DOHH2 (cell line): ENCODE data around the gene PCLO.

Experiments used
- H3F3A ChIP-seq: fragments of 200-600 bp; sonication (generic), shearing (Covaris generic); 2 replicates; pipeline ENCODE4 v1.6.0; 2016; ENCODE audit warnings: antibody characterized with exemption, mild to moderate bottlenecking; ENCODE audit not compliant: control insufficient read depth, insufficient read depth
- H3K27ac ChIP-seq: fragments of 200-600 bp; sonication (generic); 2 replicates; pipeline ENCODE4 v1.5.1; 2014; ENCODE audit warnings: low read depth, mild to moderate bottlenecking, low read length, moderate library complexity
- H3K27me3 ChIP-seq: fragments of 200-600 bp; sonication (generic); 2 replicates; pipeline ENCODE4 v1.6.1; 2014; ENCODE audit warnings: mild to moderate bottlenecking, low read length, mixed read lengths; ENCODE audit not compliant: control insufficient read depth
- H3K36me3 ChIP-seq: fragments of 200-600 bp; sonication (generic); 2 replicates; pipeline ENCODE4 v1.6.1; 2014; ENCODE audit warnings: mild to moderate bottlenecking, low read length, moderate library complexity, mixed read lengths; ENCODE audit not compliant: control insufficient read depth
- H3K4me1 ChIP-seq: fragments of 200-600 bp; sonication (generic); 2 replicates; pipeline ENCODE4 v1.6.1; 2014; ENCODE audit warnings: mild to moderate bottlenecking, low read length, mixed read lengths; ENCODE audit not compliant: control insufficient read depth
- H3K4me2 ChIP-seq: fragments of 200-600 bp; sonication (generic); 2 replicates; pipeline ENCODE4 v1.6.0; 2014; ENCODE audit warnings: mild to moderate bottlenecking, low read length, moderate library complexity
- H3K4me3 ChIP-seq: fragments of 200-600 bp; sonication (generic); 2 replicates; pipeline ENCODE4 v1.5.1; 2014; ENCODE audit warnings: mild to moderate bottlenecking, low read length, mixed read lengths
- H3K79me2 ChIP-seq: fragments of 200-600 bp; sonication (generic); 2 replicates; pipeline ENCODE4 v1.6.1; 2014; ENCODE audit warnings: mild to moderate bottlenecking, low read length, mixed read lengths; ENCODE audit not compliant: control insufficient read depth
- H3K9me2 ChIP-seq: fragments of 200-600 bp; sonication (generic); replicated peaks from 2 replicates; pipeline ENCODE4 v1.6.1; 2014; ENCODE audit warnings: mild to moderate bottlenecking, low read length, mixed read lengths; ENCODE audit not compliant: control insufficient read depth
- H3K9me3 ChIP-seq: fragments of 200-600 bp; sonication (generic); 2 replicates; pipeline ENCODE4 v1.6.1; 2014; ENCODE audit warnings: antibody characterized with exemption, low read length, mixed read lengths; ENCODE audit not compliant: control insufficient read depth, insufficient read depth
- H4K20me1 ChIP-seq: fragments of 200-600 bp; sonication (generic); 2 replicates; pipeline ENCODE4 v1.6.0; 2014; ENCODE audit warnings: low read depth, mild to moderate bottlenecking, antibody characterized with exemption, low read length, moderate library complexity; ENCODE audit not compliant: control insufficient read depth, insufficient read depth
- EZH2phosphoT487 ChIP-seq: fragments of 200-600 bp; sonication (generic); IDR thresholded peaks from 2 replicates; pipeline ENCODE4 v1.6.1; 2017; ENCODE audit warnings: borderline replicate concordance, mild to moderate bottlenecking, antibody characterized with exemption, low read length, moderate library complexity, mixed read lengths
- TF ChIP-seq, protein P1 (sequence below): fragments of 200-600 bp; sonication (generic); IDR thresholded peaks from one replicate; pipeline ENCODE4 v1.5.1; 2014; ENCODE audit warnings: antibody characterized with exemption, mild to moderate bottlenecking, low read depth, low read length; ENCODE audit not compliant: poor library complexity, severe bottlenecking

The PCLO gene

DNA sequence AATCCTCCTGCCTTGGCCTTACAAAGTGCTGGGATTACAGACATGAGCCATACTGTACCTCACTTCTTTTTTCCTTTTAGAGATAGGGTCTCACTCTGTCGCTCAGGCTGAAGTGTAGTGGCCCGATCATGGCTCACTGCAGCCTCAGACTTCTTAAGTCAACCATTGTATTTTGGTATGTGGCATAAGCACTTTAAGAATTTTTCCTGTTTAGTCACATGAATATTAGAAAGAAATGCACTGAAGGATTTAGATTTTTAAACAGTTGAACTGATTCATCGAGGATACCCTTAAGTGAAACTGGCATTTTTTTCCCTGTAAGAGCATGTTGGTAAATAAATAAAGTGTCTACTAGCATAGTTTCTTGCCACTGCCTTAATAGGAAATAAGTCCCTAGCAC lies 399.8 kb downstream of the PCLO start:
- no peaks in the 10 kb centered on the region for H3K79me2 ChIP-seq
- TF ChIP-seq EZH2phosphoT487 = no peak
- TF ChIP-seq, protein P1, sequence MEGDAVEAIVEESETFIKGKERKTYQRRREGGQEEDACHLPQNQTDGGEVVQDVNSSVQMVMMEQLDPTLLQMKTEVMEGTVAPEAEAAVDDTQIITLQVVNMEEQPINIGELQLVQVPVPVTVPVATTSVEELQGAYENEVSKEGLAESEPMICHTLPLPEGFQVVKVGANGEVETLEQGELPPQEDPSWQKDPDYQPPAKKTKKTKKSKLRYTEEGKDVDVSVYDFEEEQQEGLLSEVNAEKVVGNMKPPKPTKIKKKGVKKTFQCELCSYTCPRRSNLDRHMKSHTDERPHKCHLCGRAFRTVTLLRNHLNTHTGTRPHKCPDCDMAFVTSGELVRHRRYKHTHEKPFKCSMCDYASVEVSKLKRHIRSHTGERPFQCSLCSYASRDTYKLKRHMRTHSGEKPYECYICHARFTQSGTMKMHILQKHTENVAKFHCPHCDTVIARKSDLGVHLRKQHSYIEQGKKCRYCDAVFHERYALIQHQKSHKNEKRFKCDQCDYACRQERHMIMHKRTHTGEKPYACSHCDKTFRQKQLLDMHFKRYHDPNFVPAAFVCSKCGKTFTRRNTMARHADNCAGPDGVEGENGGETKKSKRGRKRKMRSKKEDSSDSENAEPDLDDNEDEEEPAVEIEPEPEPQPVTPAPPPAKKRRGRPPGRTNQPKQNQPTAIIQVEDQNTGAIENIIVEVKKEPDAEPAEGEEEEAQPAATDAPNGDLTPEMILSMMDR = no peak
- H4K20me1 ChIP-seq = no peaks in the 10 kb centered on the region
- H3K4me3 ChIP-seq = no peak overlapping the region
- H3K9me3 ChIP-seq = no peaks in the 10 kb centered on the region
- no peaks in the 10 kb centered on the region for H3K27me3 ChIP-seq
- H3K27ac ChIP-seq = no peak overlapping the region
- no peaks in the 10 kb centered on the region for H3K36me3 ChIP-seq
- no peaks in the 10 kb centered on the region for H3F3A ChIP-seq
- no peaks in the 10 kb centered on the region for H3K9me2 ChIP-seq
- no peak overlapping the region for H3K4me2 ChIP-seq
- no peaks in the 10 kb centered on the region for H3K4me1 ChIP-seq

DNA sequence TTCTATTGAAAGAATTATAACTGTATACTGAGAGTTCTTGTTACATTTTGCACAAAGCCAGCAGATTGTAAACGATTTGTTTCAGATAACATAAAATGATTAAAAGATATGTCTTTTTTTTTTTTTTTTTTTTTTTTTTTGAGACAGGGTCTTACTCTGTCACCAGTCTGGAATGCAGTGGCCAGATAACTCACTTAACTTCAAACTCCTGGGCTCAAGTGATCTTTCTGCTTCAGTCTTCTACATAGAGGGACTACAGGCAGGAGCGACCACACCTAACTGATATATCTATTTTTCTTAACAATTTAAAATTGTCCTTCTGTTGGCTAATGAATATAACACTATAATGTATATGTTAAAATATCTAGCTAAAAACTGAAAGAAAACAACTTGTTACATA lies 401.9 kb downstream of the PCLO start:
- Histone ChIP-seq H3K9me3 (no peaks in the 10 kb centered on the region), H3K27ac (no peak overlapping the region), H3F3A (no peaks in the 10 kb centered on the region), H4K20me1 (no peaks in the 10 kb centered on the region), H3K4me3 (no peak overlapping the region), H3K9me2 (no peaks in the 10 kb centered on the region), H3K4me1 (no peaks in the 10 kb centered on the region), H3K27me3 (no peaks in the 10 kb centered on the region), H3K79me2 (no peaks in the 10 kb centered on the region), H3K36me3 (no peaks in the 10 kb centered on the region), H3K4me2 (no peak overlapping the region)
- TF ChIP-seq, protein P1 = no peak
- TF ChIP-seq EZH2phosphoT487 = no peak

DNA sequence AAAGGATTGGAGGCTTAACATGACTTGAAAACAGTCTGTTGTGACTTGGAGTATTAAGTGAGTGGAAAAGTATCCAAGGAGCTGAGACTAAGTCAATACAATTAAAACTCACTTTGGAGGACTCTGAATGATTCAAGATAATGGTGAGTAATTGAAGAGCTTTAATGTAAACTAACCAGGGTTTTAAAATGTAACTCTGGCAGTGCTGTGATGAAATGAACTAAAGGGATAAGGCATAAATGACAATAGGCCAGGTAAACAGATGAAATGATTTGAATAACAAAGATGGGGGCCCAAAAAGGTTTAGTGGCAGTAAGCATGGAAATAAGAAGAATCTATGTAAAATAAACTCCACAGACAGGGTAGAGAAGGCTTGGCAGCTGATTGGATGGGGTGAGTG lies 402.6 kb downstream of the PCLO start:
- no peaks in the 10 kb centered on the region for H3K27me3 ChIP-seq

More for the DNA sequence above, 402.6 kb downstream of the PCLO start:
- no peaks in the 10 kb centered on the region for H3K9me2 ChIP-seq
- no peaks in the 10 kb centered on the region for H3K4me1 ChIP-seq
- H3K9me3 ChIP-seq = no peaks in the 10 kb centered on the region
- H4K20me1 ChIP-seq = no peaks in the 10 kb centered on the region
- H3K4me3 ChIP-seq = no peak overlapping the region
- no peak overlapping the region for H3K27ac ChIP-seq
- H3F3A ChIP-seq = no peaks in the 10 kb centered on the region
- no peaks in the 10 kb centered on the region for H3K36me3 ChIP-seq
- TF ChIP-seq, protein P1 = no peak
- TF ChIP-seq EZH2phosphoT487 = no peak
- no peaks in the 10 kb centered on the region for H3K79me2 ChIP-seq
- no peak overlapping the region for H3K4me2 ChIP-seq
